Measurements from ENCODE around the gene ALDH1B1. TPM values are rescaled to one million over a fixed set of nuclear protein-coding genes. Genes with fewer than 3 reads are reported as not detected.

ALDH1B1 gene
- total and polyA plus RNA-seq, 9 of the 15 experiments (the other 6 are each of a cell fraction or from before 2014, with no cell fraction given), result 8.6 to 46.5 (median 30.8) TPM

GRCh38 chr9:38384990-38385848 lies 7.3 kb upstream of the ALDH1B1 start:
- no peak overlapping the region for H3K9ac ChIP-seq (ENCODE audit: insufficient read depth in 1 of 2, low read depth in 2 of 2, low read length in 2 of 2)
- CTCF ChIA-PET (ENCODE audit: low intra/inter-chr PET ratio), result no interaction called here

GRCh38 chr9:38385896-38386295 lies 6.6 kb upstream of the ALDH1B1 start:
- H3K9me1 ChIP-seq (ENCODE audit: control insufficient read depth, insufficient read depth, low read length), result no peaks in the 10 kb centered on the region
- no peaks in the 10 kb centered on the region for H3K9me3 ChIP-seq (replicated peaks; ENCODE audit: control insufficient read depth, insufficient read depth, low read depth, low read length)
- FAIRE-seq, result no peak
- no peak overlapping the region for H3K4me3 ChIP-seq
- CTCF ChIA-PET (ENCODE audit: low intra/inter-chr PET ratio), result no interaction called here
- H3K27me3 ChIP-seq (ENCODE audit: control insufficient read depth in 2 of 2, insufficient read depth in 2 of 2, low read length in 2 of 2), result no peaks in the 10 kb centered on the region
- DNase-seq (ENCODE audit: extremely low read depth in 1 of 4, low spot score in 3 of 4), result no peak
- POLR2A ChIA-PET, result interaction anchor here (0.5 kb wide), 1 partner anchor 100 kb away, joined by 3 read pairs; no protein-coding TSS in a partner anchor
- intact Hi-C loops (cut with micrococcal nuclease) (no loop called here), in situ Hi-C loops (cut with MboI) (no loop called here)
- no TSS peak for BruUV-seq (replicated peaks)
- no peak overlapping the region for H3K9ac ChIP-seq (ENCODE audit: insufficient read depth in 1 of 2, low read depth in 2 of 2, low read length in 2 of 2)
- H3K79me2 ChIP-seq (ENCODE audit: control insufficient read depth, insufficient read depth, low read length), result no peaks in the 10 kb centered on the region
- H3K4me1 ChIP-seq (replicated peaks in 1 of 2; ENCODE audit: control insufficient read depth in 2 of 2, insufficient read depth in 2 of 2, low read length in 2 of 2), result peaks cover 17 to 26% of the 10 kb centered on the region in 2 experiments
- no peak overlapping the region for H3K4me2 ChIP-seq (ENCODE audit: insufficient read depth, low read length)
- H3K36me3 ChIP-seq (ENCODE audit: control insufficient read depth, insufficient read depth, low read length), result no peaks in the 10 kb centered on the region
- H3K27ac ChIP-seq (ENCODE audit: extremely low read depth, low read depth, low read length), result no peak overlapping the region
- H4K20me1 ChIP-seq (replicated peaks; ENCODE audit: control insufficient read depth, insufficient read depth, low read length), result no peaks in the 10 kb centered on the region
- no peak for ATAC-seq
- 33% methylated on average over 3 of the region's 3 CpGs for WGBS (ENCODE audit: insufficient coverage, low coverage, missing lambda C conversion rate)
- H2AFZ ChIP-seq (ENCODE audit: low read depth, low read length), result no peak overlapping the region
- TF ChIP-seq, protein P1, sequence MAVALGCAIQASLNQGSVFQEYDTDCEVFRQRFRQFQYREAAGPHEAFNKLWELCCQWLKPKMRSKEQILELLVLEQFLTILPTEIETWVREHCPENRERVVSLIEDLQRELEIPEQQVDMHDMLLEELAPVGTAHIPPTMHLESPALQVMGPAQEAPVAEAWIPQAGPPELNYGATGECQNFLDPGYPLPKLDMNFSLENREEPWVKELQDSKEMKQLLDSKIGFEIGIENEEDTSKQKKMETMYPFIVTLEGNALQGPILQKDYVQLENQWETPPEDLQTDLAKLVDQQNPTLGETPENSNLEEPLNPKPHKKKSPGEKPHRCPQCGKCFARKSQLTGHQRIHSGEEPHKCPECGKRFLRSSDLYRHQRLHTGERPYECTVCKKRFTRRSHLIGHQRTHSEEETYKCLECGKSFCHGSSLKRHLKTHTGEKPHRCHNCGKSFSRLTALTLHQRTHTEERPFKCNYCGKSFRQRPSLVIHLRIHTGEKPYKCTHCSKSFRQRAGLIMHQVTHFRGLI (CRISPR knock-in tag; IDR thresholded peaks at IDR 0.05), result no peak
- TF ChIP-seq, protein P2, sequence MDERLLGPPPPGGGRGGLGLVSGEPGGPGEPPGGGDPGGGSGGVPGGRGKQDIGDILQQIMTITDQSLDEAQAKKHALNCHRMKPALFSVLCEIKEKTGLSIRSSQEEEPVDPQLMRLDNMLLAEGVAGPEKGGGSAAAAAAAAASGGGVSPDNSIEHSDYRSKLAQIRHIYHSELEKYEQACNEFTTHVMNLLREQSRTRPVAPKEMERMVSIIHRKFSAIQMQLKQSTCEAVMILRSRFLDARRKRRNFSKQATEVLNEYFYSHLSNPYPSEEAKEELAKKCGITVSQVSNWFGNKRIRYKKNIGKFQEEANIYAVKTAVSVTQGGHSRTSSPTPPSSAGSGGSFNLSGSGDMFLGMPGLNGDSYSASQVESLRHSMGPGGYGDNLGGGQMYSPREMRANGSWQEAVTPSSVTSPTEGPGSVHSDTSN (CRISPR knock-in tag; IDR thresholded peaks at IDR 0.05; ENCODE audit: low read depth), result no peak
- TF ChIP-seq, protein P2 (tag; conservative IDR thresholded peaks at IDR 0.05; ENCODE audit: low read depth), result no peak
- no peak for TF ChIP-seq THAP7 (CRISPR knock-in tag; IDR thresholded peaks at IDR 0.05)
- no peak for TF ChIP-seq IFI16 (CRISPR knock-in tag; IDR thresholded peaks at IDR 0.05)
- TF ChIP-seq ETV6 (IDR thresholded peaks at IDR 0.05; ENCODE audit: borderline replicate concordance in 1 of 2, low read depth in 2 of 2, low read length in 1 of 2), result no peak
- no peak for TF ChIP-seq ETV6 (CRISPR knock-in tag; IDR thresholded peaks at IDR 0.05; ENCODE audit: borderline replicate concordance)
- no peak for TF ChIP-seq ZNF146 (CRISPR knock-in tag; IDR thresholded peaks at IDR 0.05; ENCODE audit: unreplicated experiment)
- TF ChIP-seq ZNF311 (CRISPR knock-in tag; IDR thresholded peaks at IDR 0.05), result no peak

More at GRCh38 chr9:38384990-38385848, 7.3 kb upstream of the ALDH1B1 start:
- 4% methylated on average over 3 of the region's 3 CpGs for WGBS (ENCODE audit: insufficient coverage, low coverage, missing lambda C conversion rate)
- intact Hi-C loops (cut with micrococcal nuclease), result no loop called here
- H3K9me3 ChIP-seq (replicated peaks; ENCODE audit: control insufficient read depth, insufficient read depth, low read depth, low read length), result no peaks in the 10 kb centered on the region
- no peaks in the 10 kb centered on the region for H4K20me1 ChIP-seq (replicated peaks; ENCODE audit: control insufficient read depth, insufficient read depth, low read length)
- H3K27ac ChIP-seq (ENCODE audit: extremely low read depth, low read depth, low read length), result no peak overlapping the region
- H3K27me3 ChIP-seq (ENCODE audit: control insufficient read depth in 2 of 2, insufficient read depth in 2 of 2, low read length in 2 of 2), result no peaks in the 10 kb centered on the region
- H3K36me3 ChIP-seq (ENCODE audit: control insufficient read depth, insufficient read depth, low read length), result no peaks in the 10 kb centered on the region
- no peak overlapping the region for H3K4me3 ChIP-seq
- peaks cover 15 to 26% of the 10 kb centered on the region in 2 experiments for H3K4me1 ChIP-seq (replicated peaks in 1 of 2; ENCODE audit: control insufficient read depth in 2 of 2, insufficient read depth in 2 of 2, low read length in 2 of 2)
- no peaks in the 10 kb centered on the region for H3K9me1 ChIP-seq (ENCODE audit: control insufficient read depth, insufficient read depth, low read length)
- BruUV-seq (replicated peaks), result no TSS peak
- in situ Hi-C loops (cut with MboI), result no loop called here
- H3K4me2 ChIP-seq (ENCODE audit: insufficient read depth, low read length), result no peak overlapping the region
- no peak for ATAC-seq
- TF ChIP-seq ZFP36 (IDR thresholded peaks at IDR 0.05; ENCODE audit: low read depth, low read length, partially characterized antibody) (peak; percentile 62), PHF20 (IDR thresholded peaks at IDR 0.05; ENCODE audit: partially characterized antibody) (no peak)
- no peak for FAIRE-seq
- POLR2A ChIA-PET, result interaction anchor here (0.6 kb wide), 1 partner anchor 317 kb away, joined by 3 read pairs; no protein-coding TSS in a partner anchor
- no peak for DNase-seq (ENCODE audit: extremely low read depth in 1 of 4, low spot score in 3 of 4)
- H2AFZ ChIP-seq (ENCODE audit: low read depth, low read length), result no peak overlapping the region
- no peaks in the 10 kb centered on the region for H3K79me2 ChIP-seq (ENCODE audit: control insufficient read depth, insufficient read depth, low read length)
